ENCODE results near the gene UTS2B.

DNA sequence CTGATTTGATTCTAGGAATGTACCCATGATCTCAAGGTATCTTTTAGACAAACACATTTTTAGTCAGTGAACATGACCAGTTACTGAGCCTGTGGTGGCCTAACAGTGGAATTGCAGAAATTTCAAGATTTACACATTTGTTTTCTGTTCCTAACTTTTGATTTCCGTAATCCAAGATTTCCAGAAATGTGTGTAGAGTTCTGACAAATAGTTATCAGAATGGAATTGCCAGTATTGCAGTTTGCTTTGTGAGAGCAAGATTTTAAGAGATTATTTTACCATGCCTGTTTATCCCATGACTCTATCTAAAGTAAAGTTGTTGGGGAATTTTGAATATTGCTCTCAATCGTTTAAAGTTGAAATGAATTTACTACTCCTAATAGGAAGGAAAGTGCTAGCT lies 11.7 kb upstream of the UTS2B start:
- TF ChIP-seq POLR2A (IDR thresholded peaks at IDR 0.05; ENCODE audit: low read depth, low read length) (no peak), TAF1 (IDR thresholded peaks at IDR 0.05; ENCODE audit: low read depth, low read length) (no peak)
